GM19238 (cell line): ENCODE measurements around the gene EIF2B1.
A peak's percentile ranks its signal among the peaks of the same experiment; 100 is the strongest.
"Not testable (repeated sequence)": the region's sequence is repeated elsewhere in the genome, so short reads cannot be mapped to it uniquely, and the experiment has no call there.

Source experiments
- DNase-seq: peaks from one replicate; pipeline ENCODE4 v3.0.0; 2011; ENCODE audit warnings: low spot score; ENCODE audit not compliant: insufficient read length

The EIF2B1 gene

GRCh38 chr12:123617580-123617979 is 15.9 kb downstream of the EIF2B1 start:
- DNase-seq: no peak

- DNase-seq: no peak
Measured at GRCh38 chr12:123617144-123617543, 16.3 kb downstream of the EIF2B1 start.

DNA sequence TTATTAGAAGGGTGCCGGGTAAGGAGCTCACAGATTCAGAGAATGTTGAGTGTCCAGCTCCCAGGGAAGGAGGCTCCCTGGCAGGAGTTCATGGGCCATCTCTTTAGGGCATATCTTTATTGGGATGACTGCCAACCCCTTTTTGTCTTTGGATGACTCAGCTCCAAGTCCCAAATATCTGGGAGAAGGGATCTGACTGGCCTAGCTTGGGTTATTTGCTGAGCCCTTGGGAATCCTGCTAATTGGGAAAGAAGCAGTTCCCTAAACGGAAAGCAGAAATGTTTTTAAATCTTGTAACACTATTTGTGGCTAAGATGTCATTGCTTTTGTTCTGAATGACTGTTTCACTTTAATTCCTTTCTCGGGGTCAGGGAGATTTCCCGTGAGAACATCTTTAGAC is 19.0 kb downstream of the EIF2B1 start:
- DNase-seq: no peak

DNA sequence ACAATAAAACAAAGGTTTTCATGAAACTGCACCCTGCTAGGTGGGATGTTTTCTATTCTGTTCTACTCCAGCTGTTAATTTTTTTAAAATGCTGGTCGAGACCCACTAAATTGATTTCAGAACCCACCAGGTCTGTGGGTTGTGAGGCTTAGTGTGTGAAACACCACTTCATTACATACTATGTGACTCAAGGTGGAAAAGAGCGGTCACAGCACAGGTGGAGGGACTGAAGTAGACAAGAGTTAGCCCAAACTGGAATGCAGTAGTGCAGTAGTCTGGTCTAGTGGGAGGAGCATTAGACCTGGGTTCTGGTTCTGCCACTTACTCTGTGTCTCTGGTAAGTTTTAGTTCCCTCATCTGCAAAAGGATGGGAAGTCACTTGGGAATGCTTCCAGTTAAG is 19.4 kb downstream of the EIF2B1 start:
- DNase-seq: no peak

GRCh38 chr12:123608182-123608581 is 25.3 kb downstream of the EIF2B1 start:
- no peak for DNase-seq

DNA sequence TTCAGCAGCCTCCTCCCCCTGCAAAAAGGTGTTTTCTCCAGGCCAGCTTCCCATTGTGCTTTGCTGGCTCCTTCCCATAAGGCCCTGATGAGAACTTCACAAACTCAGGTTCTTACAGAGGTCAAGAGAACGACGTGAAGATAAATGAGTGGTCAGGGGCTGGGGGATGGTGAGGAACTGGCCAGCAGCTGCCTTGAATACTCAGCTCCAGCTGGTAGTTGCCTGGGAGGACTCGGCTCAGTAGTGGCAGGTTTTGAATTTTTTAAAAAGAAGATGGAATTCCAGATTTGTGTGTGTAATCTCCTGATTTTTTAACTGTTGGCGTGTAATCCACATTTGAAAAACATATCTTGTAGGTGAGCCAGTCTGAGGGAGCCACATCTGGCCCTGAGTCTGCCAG is 25.7 kb downstream of the EIF2B1 start:
- DNase-seq: no peak

DNA sequence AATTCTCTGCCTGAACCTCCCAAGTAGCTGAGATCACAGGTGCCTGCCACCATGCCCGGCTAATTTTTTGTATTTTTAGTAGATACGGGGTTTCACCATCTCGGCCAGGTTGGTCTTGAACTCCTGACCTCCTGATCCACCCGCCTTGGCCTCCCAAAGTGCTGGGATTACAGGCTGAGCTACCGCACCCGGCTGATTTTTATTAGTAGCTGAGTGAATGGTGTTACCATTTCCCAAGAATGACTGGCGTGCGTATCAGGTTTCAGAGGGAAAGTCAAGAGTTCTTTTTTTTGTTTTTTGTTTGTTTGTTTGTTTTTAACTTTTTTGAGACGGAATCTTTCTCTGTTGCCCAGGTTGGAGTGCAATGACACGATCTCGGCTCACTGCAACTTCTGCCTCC is 30.0 kb downstream of the EIF2B1 start:
- DNase-seq: not testable (repeated sequence)

DNA sequence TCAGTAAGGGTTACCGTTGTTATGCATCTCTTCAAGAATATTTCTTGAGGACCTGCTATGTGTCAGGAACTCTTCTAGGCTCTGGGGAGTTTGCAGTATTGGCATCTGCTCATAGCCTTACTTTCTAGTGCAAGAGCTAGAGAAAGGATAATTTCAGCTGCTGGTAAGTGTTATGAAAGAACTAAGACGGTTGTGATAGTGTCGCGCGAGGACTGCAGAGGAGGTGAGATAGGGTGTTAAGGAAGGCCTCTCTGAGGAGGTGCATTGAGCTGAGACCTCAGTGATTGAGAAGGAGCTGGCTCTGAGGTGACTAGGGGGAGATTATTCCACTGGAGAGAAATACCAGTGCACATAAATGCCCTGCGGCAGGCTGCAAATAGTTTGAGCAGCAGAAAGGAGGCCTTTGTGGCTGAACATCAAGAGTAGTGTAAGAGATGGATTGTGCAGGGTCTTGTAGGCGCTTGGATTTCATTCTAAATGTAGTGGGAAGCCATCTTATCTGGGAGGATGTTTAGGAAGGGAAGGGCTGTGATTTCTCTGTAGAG is 30.8 kb downstream of the EIF2B1 start:
- no peak for DNase-seq

- DNase-seq: peak; percentile 77
Measured at GRCh38 chr12:123601602-123602489, 31.6 kb downstream of the EIF2B1 start, which contains the start of gene DDX55. Gene DDX55, plus strand, starts transcription at chr12:123602099. Its CDS starts 50 bp downstream, at chr12:123602149.

GRCh38 chr12:123599721-123600120 is 33.8 kb downstream of the EIF2B1 start:
- no peak for DNase-seq

GRCh38 chr12:123599310-123599709 is 34.2 kb downstream of the EIF2B1 start:
- no peak for DNase-seq

- DNase-seq: no peak
Measured at GRCh38 chr12:123598522-123598921, 35.0 kb downstream of the EIF2B1 start.

GRCh38 chr12:123597100-123597499 is 36.4 kb downstream of the EIF2B1 start:
- no peak for DNase-seq

GRCh38 chr12:123595729-123596128 is 37.8 kb downstream of the EIF2B1 start:
- no peak for DNase-seq

DNA sequence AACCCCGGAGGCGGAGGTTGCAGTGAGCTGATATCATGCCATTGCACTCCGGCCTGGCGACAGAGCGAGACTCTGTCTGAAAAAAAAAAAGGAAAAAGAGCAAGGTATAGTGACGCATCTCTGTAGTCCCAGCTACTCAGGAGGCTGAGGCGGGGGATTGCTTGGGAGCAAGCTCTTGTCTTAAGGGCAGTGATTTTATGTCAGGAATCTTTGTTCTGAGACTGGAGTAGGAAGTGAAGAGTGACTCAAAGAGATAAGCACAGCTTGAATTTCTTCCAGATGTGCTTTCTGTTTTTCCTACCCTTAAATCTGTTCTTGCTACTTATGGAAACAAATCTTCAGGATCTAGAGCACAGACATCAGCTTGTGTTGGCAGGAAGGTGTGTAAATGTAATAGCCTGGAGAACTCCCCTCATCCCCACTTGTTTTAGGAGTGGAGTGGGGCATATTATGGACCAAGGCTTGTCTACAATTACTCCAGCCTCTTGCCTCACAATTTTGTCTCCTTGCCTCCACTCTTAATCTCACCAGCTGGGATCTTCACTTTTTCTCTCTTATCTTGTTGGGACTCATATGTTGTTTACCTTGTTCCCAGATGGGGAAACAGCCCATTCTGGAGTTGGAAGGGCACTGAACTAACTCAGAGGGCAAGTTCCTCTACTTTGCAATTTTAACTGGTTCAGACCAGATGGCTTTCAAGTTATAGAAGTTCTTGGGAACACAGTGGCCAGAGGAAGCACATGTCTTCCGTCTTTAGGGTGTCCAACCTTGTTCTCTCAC is 41.6 kb downstream of the EIF2B1 start:
- DNase-seq: no peak

GRCh38 chr12:123580772-123581171 is 52.7 kb downstream of the EIF2B1 start:
- DNase-seq: no peak

GRCh38 chr12:123578829-123579228 is 54.7 kb downstream of the EIF2B1 start:
- DNase-seq: not testable (repeated sequence)

DNA sequence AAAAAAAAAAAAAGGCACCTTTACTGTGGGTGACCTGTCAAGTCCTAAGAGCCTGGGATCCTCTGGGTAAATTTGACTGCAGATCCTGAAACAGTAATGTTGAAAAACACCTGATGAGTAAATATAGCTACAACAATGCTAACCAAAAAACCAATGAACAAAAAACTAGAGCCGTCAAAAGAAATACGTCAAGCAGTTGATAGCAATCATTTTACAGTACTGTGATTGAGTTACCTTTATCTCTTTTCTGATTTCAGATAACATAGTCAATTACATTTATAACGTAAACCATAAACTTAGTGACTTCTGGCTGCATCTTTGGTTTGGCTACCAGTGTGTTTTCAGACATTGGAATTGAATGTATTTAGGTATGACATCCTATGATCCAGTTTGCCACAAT is 55.2 kb downstream of the EIF2B1 start:
- no peak for DNase-seq

GRCh38 chr12:123576611-123577010 is 56.9 kb downstream of the EIF2B1 start:
- no peak for DNase-seq

- no peak for DNase-seq
Measured at GRCh38 chr12:123573870-123574269, 59.6 kb downstream of the EIF2B1 start.

DNA sequence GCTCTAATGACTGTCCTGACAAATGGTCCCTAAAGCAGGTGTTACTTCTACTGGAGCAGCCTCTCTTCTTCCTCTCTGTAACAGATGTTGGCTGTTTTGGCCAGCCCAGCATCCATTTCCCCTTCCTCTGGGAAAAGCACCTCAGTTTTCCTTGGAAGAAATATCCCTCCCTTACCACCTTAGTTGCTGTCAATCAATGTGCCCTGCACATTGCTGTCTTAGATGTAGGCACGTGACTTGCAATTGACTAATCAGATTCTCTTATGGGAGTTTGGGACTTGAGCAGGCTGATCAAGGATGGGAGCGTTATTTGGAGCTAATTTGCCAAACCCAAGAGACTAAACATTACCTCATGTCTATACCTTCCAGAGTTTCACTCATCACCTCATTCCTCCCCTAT is 61.1 kb downstream of the EIF2B1 start:
- no peak for DNase-seq

GRCh38 chr12:123571343-123571813 is 62.1 kb downstream of the EIF2B1 start:
- DNase-seq: no peak
